ENCODE measurements around the gene USPL1. TPM values are rescaled to one million over a fixed set of nuclear protein-coding genes. Genes with fewer than 3 reads are reported as not detected.
"Not testable (repeated sequence)": the region's sequence is repeated elsewhere in the genome, so short reads cannot be mapped to it uniquely, and the experiment has no call there.

The USPL1 gene
- 10 to 100 TPM; 16.1 to 16.9 TPM for total RNA-seq

DNA sequence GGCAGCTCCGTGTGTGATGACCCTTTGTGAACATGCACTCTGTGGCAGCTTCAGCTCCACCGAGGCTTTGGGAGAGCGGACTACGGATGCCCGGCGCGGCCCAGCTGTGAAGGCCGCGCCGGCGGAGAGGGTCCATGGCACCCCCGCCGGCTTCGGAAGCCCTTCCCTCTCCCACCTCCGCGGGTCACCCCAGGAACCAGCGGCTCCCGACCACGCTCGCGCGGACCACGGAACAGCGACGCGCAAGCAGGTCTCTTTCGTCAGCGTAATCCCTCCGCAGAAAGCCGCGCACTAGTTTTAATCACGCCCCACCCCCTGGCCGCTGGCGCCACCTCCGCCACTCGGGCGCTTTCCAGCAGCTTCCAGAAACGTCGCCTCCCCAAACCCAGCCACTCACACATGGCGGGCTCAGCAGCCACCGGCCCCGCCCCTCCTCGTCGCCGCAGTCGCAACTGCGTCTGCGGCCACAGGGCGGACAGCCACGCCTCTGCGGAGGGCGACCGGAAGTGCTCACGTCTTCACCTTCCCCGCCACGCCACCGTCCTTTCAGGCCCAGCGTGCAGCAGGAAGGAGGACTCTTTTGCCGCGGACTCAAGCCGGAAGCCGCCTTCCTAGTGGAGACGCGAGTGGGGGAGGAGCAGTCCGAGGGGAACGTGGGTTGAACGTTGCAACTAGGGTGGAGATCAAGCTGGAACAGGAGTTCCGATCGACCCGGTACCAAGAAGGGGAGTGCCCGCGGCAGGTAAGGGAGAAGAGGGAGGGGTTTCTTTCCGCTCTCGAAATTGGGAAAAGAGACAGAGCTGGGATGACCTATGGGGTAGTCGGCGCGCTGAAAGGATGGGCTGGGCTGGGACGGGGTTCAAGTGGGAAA, at the start of gene USPL1:
Gene USPL1, plus strand, starts transcription at position 606 of the 871 bp plus-strand sequence. CDS start 3,221 bp downstream, outside the sequence.
- ChIA-PET CTCF (interaction anchor here (1.2 to 1.7 kb wide), 3 partner anchors 9 to 186 kb away, joined by 4 to 8 read pairs (median 5); partner anchors contain the start of gene HMGB1), POLR2A (interaction anchor here (0.5 to 4.3 kb wide), 8 partner anchors 48 to 243 kb away, joined by 3 to 32 read pairs (median 4); partner anchors contain the start of genes HMGB1 and UBE2L5)

DNA sequence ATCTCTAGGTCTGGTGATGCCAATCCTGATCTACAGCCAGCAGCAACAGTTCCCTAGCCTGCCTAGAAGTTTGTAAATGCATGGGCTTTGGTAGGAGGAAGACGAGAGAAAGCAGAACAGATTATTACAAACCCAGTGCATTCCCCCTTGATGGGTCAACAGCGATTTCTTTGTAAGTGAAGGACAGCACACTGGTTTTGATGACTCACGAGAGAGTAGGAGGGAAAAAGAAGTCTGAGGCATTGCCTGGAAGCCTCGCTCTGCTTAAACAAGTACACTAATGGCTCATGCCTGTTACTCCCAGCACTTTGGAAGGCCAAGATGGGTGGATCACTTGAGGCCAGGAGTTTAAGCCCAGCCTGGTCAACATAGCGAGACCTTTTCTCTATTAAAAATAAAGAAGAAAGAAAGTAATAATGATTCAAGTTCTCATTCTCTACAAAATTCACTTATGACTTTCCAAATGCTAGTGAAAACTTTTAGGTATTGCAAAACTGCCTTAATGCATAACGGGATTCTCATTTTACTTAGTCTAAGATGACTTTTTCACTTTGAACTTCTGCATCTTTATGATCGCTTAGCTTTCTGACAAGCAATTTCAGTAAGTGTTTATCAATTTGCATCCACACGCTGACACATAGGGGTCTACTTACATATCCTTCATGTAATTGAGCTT, 47.7 kb upstream of the USPL1 start:
- POLR2A ChIA-PET = no interaction called here
- CTCF ChIA-PET = no interaction called here

DNA sequence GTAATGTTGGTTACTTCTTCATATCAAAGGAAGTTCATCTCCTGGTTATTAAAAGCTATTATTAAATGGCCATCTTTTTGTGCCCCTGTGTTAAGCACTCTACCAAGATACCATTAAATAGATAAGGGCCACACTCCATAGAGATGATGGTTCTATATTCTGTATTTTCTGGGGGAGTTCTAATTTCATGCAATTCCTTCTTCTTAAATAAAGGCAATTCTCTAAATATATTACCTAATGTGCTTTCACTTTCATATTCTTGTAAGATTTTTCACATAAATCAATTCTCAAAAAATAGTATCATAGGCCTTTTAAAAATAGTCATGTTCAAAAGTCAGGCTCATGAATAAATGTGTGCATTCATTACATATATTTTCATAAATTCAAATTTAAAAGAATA, 47.0 kb upstream of the USPL1 start:
- ChIA-PET CTCF (interaction anchor here (0.6 kb wide), 1 partner anchor 77 kb away, joined by 3 read pairs; no protein-coding TSS in a partner anchor), POLR2A (no interaction called here)

DNA sequence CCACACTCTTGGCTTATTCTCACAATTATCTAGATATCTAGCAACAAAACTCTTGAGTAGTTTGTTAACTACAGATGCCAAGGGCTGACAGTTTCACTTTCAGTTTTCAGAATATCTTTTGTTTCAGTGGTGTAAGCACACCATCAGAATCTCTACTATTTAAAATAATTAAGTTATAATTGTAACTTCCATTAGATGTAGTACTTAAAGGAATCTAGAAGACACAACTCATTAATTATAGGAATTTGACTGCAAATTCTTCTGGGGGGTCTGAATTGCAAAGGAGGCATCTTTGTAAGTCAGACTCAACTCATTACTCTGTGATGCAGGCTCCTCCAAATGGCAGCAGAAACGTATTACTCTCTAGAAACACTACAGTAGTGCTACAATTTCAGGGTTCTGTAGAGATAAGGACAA, 44.9 kb upstream of the USPL1 start:
- ChIA-PET CTCF (interaction anchor here (0.7 kb wide), 2 partner anchors 94 to 236 kb away, joined by 4 to 5 read pairs; no protein-coding TSS in a partner anchor), POLR2A (interaction anchor here (0.7 kb wide), 1 partner anchor 246 kb away, joined by 4 read pairs; no protein-coding TSS in a partner anchor)

DNA sequence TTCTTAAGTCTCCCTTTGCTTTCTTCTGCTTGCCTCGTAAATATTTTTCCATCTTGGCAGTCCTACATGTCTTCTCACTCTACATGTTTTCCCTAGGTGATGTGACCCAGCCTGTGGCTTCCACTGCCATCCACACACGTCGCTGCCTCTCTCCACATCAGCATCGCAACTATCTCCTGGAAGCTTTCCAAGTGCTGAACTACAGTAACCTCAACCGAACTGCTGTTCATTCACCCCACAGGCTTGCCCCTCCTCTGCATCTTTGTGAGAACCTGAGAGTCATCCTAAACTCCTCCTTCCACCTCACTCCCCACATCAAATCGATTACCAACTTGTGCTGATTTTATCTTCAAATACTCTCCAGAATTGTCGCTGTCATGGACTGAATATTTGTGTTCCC, 41.2 kb upstream of the USPL1 start:
- POLR2A ChIA-PET = interaction anchor here (0.6 kb wide), 1 partner anchor 316 kb away, joined by 4 read pairs; no protein-coding TSS in a partner anchor
- CTCF ChIA-PET = no interaction called here

DNA sequence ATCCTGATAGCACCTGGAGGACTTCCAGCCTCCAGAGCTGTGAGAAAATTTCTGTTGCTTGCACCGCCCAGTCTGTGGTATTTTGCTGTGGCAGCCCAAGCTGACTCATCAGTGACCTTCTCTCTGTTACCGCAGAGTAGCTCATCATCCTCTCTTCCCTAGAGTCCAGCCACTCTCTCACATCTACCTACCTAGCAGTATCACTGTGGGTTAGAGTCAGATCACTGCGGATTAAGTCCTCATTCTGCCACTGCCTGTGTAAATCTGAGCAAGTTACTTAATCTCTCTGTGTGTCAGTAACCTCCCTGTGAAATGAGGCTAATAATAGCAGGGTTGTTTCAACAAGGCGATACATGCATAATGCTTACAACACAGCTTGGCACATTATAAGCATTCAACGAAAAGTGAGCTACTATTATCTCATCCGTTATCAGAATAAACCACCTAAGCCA, 40.3 kb upstream of the USPL1 start:
- POLR2A ChIA-PET = no interaction called here

DNA sequence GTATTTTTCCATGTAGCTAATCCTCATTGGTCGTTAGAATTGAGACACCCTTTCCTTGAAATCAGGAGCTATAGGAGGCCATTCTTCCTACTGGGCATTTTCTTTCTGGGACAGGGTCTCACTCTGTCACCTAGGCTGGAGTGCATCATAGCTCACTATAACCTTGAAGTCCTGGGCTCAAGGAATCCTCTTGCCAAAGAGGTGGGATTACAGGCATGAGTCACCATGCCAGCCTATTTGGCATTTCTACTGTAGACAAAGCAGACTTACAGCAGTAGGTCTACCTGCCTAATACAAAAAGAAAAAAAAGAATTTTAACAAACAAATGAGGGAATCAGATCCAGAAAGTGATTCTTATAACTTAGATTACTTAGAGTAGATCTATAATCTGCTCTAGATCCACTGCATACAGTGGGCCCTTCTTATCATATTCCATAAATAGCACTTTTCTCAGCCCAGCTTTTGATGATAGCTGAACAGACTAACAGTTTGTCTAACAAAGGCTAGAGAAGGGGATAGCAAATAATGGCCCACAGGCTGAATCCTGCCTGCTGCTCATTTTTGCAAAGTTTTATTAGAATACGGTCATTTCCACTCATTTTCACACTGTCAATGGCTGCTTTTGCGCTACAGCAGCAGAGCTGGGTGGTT, 36.7 kb upstream of the USPL1 start:
- ChIA-PET CTCF (no interaction called here), POLR2A (interaction anchor here (0.7 kb wide), 1 partner anchor 118 kb away, joined by 4 read pairs; no protein-coding TSS in a partner anchor)

More for the DNA sequence above, 40.3 kb upstream of the USPL1 start:
- CTCF ChIA-PET = interaction anchor here (0.6 kb wide), 1 partner anchor 260 kb away, joined by 3 read pairs; no protein-coding TSS in a partner anchor

DNA sequence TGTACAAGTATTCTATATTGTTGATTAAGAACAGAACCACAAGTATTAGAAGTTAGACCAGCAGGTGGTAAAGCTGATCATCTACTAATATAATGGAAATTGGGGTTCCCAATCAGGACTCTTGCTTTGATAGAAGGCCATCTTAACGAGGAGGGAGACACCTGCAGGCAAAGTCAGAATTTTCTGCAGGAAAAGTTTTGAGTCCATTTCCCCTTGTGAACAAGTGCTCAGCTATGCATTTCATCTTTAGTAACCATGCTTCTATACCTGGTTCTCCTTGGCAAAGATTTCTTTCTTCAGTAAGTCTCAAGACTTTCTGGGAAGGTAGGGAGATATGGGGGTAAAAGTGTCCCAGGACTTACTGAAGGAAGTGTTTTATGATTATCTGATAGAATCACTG, 36.1 kb upstream of the USPL1 start:
- ChIA-PET POLR2A (interaction anchor here (0.7 kb wide), 1 partner anchor 119 kb away, joined by 4 read pairs; no protein-coding TSS in a partner anchor), CTCF (no interaction called here)

DNA sequence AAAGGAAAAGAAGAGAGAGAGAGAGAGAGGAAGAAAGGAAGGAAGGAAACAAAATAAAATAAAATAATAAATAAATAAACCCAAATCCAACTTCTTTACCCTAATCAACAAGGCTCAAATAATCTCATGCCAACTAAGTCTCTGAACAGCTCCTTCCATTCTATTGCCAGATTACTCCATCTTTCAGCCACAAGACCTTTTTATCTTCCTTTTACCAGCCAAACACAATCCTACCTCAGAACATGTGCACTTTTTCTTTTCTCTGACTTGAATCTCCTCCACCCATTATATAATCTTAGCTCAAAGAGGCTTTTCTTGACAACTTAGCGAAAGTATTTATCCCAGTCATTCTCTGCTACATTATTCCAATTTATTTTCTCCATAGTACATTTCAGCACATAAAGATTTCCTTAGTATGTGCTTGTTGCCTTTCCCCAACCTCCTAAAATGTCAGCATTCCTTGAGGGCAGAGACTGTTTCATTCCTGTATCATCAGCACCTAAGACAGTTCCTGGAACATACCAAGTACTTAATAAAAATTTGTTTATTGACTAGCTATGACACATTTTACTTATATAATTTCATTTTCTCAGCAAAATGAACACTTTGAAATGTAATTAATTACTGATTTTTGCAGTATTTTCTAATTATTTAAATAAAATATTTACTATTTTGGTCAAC, 33.5 kb upstream of the USPL1 start:
- CTCF ChIA-PET = interaction anchor here (1.1 kb wide), 1 partner anchor 16 kb away, joined by 3 read pairs; no protein-coding TSS in a partner anchor
- POLR2A ChIA-PET = interaction anchor here (0.6 kb wide), 1 partner anchor 31 kb away, joined by 3 read pairs; no protein-coding TSS in a partner anchor

DNA sequence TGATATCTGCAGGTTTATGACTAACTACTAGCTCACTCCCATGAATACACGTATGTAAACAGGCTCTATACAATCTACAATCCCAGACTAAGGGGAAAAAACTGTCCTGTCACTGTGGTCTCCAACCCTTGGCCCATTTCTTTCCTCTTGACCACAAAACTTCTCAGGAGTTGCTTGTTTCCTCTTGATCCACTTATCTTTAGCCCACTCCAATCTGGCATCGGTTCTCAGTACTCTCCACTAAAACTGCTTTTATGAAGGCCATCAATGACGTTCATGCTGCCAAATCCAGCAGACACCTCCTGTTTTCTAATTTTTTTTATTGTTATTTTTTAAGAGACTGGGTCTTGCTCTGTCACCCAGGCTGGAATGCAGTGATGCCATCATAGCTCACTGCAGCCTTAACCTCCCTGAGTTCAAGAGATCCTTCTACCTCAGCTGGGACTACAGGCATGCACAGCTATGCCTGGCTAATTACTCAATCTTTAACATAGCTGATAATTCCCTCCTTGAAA, 31.9 kb upstream of the USPL1 start:
- CTCF ChIA-PET = no interaction called here
- POLR2A ChIA-PET = interaction anchor here (0.7 kb wide), 1 partner anchor 23 kb away, joined by 5 read pairs; no protein-coding TSS in a partner anchor

DNA sequence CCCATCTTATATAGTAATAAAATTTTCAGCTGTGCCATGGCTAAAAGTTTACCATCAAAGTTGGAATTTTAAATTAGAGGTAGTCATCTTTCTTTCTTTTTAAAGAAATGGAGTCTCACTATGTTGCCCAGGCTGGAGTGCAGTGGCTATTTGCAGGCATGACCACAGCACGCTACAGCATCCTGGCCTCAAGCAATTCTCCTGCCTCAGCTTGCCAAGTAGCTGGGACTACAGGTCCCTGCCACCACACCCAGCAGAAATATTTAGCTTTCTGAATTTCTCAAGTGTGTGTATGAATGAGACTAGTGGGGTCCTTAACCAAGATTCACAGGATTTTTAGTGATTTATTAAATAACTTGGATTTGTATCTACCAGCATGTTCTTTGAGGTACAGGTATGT, 30.5 kb upstream of the USPL1 start:
- ChIA-PET POLR2A (no interaction called here), CTCF (interaction anchor here (0.6 kb wide), 1 partner anchor 106 kb away, joined by 3 read pairs; no protein-coding TSS in a partner anchor)

DNA sequence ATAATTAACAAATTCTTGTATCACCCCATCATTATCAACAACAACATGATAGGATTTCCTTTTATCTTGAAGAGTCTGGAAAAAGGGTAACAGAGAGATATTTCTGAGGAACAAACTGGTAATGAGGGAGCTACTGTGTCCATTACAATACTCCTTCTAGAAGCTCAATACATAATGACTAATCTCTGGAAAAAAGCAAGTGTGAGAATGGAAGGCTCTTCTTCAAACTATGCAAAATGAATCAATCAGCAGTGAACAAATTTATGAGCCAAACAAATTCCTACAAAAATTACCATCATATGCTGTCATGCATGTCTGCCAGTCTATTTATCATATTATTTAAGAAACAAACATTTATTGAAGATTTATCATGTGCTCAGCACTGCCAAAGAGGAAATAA, 30.0 kb upstream of the USPL1 start:
- CTCF ChIA-PET = interaction anchor here (0.6 kb wide), 1 partner anchor 106 kb away, joined by 3 read pairs; no protein-coding TSS in a partner anchor
- POLR2A ChIA-PET = no interaction called here

DNA sequence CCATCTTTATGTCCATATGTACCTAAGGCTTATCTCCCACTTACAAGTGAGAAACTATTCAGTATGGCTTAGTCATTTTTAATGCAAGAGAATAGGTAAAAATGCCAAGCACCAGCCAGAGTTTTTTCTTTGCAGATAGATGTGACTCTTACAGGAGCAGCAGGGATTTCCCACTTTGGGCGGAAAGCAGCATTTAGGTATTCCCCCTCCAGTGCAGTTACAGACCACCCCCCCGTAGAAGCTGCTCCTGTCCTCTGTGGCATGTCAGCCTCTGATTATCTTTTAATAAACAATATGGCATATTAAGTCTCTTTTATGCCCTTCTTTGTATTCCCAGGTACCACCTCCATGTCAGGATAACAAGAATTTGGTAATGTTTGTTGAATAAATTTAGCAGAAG, 24.7 kb upstream of the USPL1 start:
- ChIA-PET CTCF (no interaction called here), POLR2A (no interaction called here)

DNA sequence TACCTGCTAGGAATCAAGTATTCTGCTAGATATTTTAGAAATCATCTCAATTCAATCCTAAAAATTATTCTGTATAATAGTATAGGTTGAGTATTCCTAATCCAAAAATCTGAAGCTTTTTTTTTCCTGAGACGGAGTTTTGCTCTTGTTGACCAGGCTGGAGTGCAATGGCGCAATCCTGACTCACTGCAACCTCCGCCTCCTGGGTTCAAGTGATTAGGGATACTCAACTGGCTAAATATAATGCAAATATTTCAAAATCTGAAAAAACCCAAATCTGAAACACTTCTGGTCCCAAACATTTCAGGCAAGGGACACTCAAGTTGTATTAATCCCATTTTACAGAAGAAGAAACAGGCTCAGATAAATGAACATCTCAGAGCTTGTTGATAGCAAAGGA, 17.2 kb upstream of the USPL1 start:
- ChIA-PET CTCF (interaction anchor here (0.7 kb wide), 1 partner anchor 16 kb away, joined by 3 read pairs; no protein-coding TSS in a partner anchor), POLR2A (no interaction called here)

DNA sequence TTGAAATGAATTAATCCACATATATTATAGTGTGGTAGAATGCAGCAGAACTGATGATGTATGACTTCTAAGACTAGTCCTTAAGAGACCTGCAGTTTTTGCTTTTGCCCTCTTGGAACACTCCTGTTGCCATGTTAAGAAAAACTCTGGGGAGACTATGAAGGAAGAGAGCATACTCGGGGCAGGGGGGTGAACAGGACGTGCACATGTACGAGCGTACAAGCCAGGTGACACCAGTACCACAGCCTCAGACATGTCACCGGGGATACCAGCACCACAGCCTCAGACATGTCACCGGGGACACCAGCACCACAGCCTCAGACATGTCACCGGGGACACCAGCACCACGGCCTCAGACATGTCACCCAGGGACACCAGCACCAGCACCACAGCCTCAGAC, 15.9 kb upstream of the USPL1 start:
- CTCF ChIA-PET = no interaction called here
- POLR2A ChIA-PET = no interaction called here

DNA sequence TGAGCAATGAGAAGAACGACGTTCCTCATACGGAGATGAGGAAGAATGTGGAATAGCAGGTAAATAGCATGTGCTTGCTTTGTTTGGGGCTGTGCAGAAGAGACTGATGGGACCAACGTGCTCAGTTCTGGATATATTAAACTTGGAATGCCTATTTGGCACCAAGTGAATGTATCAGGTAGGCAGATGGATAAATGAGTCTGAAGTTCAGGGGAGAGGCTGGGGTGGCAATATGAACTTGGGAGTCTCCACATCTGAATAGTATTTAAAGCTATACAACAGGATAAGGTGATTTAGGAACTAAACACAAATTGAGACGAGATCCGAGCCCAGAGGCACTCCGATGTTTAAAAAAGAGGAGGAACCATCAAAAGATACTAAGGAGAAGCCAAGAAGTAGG, 12.7 kb upstream of the USPL1 start:
- CTCF ChIA-PET = interaction anchor here (0.6 kb wide), 1 partner anchor 22 kb away, joined by 3 read pairs; no protein-coding TSS in a partner anchor
- POLR2A ChIA-PET = no interaction called here

DNA sequence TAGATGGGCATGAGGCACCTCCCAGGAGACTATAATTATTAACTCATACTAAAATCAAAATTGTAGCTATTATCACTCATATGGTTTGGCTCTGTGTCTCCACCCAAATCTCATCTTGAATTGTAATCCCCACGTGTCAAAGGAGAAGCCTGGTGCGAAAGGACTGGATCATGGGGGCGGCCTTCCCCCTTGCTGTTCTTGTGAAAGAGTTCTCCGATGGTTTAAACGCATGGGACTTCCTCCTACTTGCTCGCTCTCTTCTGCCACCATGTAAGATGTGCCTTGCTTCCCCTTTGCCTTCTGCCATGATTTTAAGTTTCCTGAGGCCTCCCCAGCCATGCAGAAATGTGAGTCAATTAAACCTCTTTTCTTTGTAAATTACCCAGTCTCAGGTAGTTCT, 10.5 kb upstream of the USPL1 start:
- CTCF ChIA-PET, POLR2A ChIA-PET: not testable (repeated sequence)

DNA sequence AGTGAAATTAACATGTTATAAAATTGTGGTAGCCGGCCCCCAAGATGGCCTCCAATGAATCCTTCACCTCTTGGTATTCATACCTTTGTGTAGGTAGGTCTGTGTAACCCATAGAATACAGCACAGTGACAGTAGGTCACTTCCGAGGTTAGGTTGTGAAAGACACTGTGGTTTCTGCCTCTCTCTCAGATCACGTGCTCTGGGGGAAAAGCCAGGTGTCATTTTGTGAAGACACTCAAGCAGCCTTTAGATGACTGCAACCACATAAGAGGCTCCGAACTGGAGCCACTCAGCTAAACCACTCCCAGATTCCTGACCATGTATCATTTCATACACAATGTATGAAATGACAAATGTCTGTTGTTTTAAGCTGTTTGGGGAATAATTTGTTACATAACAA, 9.8 kb upstream of the USPL1 start:
- POLR2A ChIA-PET = no interaction called here
- CTCF ChIA-PET = interaction anchor here (0.8 kb wide), 1 partner anchor 9 kb away, joined by 4 read pairs; the partner anchor contains the start of gene USPL1

Data from activated CD8-positive, alpha-beta memory T cell treated with anti-CD3 and anti-CD28 coated beads for 36 hours (primary cell).